Islet of Langerhans (tissue), 1 donor: Measurements from ENCODE around the gene SKAP2.

Experiments
- FAIRE-seq: peaks from one replicate; lab custom pipeline; 2011; peaks lifted over from hg19 to GRCh38; lab: Jason Lieb, UNC

The SKAP2 gene

DNA sequence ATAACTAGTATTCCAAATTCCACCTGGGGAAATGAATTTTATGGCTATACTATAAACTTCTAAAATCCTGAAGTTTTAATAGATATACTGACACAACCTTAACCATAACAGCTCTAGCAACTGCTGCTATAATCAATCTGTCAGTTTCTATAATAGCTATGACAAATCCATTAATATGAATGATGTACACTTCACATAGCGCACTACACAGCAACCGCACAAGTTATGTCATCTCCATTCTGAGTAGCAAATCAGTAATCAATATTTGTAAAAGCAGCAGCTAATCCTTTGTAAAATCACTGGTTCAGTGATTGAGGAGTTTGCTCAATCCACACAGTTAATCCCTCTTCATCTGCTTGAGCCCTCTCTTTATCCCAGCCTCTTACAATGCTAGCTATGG is 105.3 kb downstream of the SKAP2 start:
- no peak for FAIRE-seq

DNA sequence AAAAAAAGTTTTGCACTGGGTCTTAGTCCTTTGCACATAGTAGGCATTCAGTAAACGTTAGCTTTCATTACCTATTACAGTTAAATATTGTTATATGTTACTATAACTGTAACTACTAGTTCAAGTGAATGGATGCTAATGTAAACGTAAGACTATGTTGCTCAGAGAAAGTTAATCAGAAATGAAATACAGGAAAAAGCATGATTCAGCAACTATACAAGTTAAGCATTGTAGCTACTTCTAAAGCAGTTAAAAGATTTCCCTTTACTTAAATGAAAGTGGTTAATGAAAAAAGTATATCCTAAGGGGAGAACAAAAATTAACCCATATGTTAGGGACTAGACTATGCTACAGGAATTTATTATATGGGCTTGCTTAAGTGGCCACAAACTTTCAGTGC is 121.2 kb downstream of the SKAP2 start:
- FAIRE-seq, result peak; percentile 13

DNA sequence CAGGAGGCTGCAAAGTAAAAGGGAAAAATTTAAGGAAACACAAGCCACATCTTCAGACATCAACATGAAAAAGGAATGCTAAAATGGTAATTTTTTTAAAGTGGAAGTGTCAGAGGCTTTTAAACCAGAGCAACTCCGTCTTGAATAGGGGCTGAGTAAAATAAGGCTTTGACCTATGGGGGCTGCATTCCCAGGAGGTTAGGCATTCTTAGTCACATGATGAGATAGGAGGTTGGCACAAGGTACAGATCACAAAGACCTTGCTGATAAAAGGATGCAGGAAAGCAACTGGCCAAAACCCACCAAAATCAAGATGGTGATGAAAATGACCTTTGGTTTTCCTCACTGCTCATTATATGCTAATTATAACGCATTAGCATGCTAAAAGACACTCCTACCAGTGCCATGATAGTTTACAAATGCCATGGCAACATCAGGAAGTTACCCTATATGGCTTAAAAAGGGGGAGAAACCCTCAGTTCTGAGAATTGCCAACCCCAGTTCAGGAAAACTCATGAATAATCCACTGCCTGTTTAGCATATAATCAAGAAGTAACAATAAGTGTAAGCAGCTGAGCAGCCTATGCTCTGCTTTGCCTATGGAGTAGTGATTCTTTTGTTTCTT is 128.3 kb downstream of the SKAP2 start:
- FAIRE-seq, result no peak

DNA sequence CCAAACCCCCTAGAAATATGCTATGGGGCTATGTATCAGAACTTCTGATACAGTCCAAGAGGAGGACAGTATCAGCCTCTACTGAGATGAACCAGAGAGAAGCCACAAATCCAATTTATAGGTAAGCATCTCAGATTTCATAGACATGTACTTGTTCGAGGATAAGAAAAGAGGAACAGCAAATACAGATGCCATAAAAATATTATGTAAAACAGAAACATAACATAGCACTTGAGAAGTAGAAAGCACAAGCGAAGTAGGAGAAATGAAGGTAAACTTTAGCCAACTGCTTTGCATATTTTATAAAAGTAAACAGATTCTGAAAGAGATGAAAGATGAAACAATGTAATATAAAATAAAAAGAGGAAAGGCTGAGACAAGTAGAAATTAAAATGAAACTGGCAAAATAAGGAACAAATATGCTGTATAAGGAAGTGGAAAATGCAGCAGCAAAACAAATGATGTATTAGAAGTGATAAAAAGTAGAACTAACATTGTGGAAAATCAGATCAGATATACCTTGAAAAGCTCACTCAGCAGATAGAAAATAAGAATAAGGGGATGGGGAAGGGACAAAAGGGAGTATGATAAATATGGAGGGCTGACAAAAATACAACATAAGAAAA is 135.1 kb downstream of the SKAP2 start:
- no peak for FAIRE-seq

DNA sequence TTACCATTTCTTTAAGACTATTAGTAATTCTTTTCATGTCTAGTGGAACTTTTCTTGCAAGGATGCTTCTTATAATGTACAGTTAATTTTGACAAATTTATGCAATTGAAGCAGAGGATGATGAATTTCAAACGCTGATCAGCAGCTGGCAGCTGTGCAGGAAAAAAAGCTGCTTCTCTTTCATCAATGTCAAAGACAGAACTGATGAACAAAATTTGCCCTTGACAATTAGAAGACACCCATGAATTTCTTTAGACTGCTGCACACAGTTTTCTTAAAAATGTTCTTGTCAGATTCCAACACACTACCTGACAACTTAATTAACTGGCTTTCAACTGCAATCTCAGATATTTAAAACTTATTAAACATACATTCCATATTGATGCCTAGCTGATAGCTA is 138.3 kb downstream of the SKAP2 start:
- no peak for FAIRE-seq

DNA sequence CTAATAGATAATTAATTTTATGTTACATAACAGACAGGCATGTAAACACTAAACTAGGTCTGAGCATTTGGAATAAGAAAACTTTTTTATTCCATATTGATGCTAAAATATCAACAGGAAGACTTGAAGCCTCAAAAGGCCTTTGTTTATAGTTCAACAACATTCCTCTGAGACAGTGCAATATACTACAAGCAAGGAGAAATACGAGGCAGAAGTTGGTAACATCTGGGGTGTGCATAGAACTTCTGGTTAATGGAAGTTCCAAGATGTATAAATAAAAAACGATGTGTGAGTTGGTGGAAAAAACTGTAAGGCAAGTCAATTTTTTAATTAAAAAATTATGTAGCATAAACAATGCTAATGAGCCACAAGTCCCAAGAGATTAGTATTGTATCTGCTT is 139.6 kb downstream of the SKAP2 start:
- no peak for FAIRE-seq

DNA sequence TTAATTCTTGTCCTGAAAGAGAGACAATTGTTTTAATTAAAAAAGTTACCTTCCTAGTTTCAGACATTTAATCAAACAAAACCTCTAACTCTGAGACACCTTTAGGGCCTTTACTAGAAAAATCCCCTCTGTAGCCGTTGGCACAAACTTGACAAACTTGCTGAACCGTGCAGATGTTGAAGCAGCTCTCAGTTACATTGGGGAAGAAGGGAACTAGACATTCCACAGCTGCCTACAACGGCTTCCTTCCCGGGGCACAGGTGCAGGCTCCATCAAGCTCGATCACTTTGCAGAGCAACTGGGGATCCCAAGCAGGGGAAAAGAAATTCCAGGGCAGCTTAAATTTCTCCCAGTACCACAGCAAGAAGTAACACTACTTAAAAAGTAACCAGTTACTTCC is 141.3 kb downstream of the SKAP2 start:
- no peak for FAIRE-seq

DNA sequence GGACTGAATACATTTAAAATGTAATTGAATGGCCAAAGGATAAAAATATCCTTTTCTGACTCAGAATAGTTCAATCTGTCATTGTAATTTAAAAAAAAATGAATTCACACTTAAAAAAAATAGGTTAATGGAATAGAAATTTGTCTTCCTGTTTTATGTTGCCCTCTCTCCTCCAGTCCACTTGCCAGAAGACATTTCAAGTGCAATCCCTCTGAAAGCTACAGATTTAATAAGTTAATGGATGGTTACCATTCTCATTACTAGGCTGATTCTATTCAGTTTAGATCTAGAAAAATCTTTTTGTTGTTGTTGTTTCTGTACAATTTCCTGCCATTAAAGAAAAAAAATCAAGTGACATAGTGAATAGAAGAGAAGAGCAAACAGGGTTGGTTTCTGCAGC is 142.9 kb downstream of the SKAP2 start:
- FAIRE-seq, result no peak

DNA sequence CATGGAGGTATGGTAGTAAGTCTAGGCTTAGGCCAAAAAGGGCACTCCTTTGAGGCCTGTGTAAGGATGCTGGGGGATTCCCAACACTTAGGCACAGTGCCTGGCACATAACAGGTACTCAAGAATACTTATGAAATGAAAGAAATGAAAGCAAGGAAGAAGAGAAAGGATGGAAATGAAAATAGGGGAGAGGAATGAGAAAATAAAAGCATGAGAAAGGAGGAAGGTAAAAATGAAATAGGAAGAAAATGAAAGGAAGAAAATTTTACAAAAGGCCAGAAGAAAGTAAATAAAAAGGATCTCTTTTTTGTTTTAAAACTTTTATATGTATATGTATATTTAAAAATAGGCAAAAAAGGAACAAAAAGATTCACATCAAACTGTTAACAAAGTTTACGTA is 146.3 kb downstream of the SKAP2 start:
- FAIRE-seq, result no peak

DNA sequence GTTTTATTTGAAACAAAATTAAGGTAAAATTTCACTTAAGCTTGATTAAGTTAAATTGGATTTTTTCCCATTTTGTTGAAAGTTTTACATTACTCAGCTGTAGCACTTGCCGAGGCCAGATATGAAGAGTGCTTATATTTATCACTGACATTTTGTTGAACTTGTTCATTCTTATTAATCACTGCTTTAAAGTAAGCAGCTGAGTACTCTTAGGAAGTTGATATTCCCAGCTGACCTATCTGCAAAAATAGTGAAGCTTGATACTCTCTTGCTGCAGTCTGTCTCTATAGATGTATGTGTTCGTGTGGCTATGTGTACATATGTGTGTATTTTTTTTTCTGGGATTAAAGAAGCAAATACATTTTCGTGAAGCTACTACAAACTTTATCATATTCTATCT is 150.0 kb downstream of the SKAP2 start:
- FAIRE-seq, result no peak

DNA sequence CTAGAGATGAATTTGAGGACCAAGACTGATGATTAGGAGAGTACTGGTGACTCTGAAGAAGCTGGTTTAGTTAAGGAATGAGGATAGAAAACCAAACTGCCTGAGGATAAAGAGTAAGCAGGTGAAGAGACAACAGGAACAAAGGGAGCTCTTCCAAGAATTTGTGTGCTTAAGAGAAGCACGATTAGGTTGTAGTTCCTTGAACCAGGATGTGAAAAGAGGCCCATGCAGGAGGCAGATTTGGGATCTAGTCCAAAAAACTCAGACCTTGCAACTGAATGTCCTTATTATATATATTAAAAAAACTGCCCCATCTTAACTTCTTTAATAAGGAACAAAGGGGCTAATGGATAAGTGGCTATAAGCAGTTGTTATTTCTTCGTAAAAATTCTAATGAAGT is 150.4 kb downstream of the SKAP2 start:
- no peak for FAIRE-seq

DNA sequence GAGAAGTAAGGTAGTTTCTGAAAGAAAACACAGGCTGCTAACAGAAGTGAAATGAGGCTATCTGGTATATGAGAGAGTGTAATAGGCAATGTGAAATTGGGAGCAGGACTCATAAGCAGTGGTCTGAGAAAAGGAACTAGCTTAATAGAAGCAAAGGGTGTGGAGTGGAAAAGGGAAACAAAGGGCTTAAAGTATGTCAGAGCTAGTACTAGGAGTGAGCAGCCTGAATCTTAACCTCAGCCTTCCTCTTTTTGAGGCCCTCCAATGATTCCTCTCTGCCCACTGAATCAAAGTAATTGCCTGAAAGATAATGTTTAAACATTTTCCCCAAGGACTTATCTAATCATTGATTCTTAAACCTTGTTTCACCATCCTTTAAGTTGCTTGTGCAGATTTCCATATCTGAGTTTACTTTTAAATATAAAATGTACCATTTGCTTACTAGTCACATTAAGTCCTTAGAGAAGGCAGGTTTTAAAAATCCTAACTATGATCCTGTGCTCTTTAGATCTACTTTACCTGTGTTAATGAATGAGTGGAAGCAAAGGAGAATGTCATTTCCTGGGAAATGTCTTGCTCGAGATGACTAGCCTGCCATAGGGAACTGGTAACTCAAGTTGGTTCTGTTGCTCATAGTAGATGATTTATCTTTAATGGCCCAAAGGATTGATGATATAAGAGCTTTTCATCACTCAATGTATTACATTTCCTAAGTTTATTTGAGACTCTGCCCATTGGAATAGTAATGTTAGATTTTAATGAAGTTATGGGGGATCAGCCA is 155.0 kb downstream of the SKAP2 start:
- no peak for FAIRE-seq

DNA sequence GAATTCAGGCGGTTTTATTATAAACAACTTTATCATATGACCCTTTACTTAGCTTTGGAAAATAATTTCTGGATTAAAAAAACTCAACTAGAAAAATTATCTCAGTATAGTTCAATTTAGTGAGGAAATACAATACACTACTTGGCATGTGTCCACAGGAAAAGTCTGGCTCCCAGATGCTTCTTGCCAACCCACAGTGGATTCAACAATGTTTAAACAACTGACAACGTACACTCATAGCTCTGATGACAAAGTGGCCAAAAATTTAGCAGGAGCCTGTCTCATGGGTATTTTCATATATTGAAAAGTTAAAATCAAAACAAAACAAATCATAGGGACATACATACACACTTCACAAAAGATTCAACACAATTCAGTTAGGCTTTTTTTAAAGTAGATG is 158.8 kb downstream of the SKAP2 start:
- no peak for FAIRE-seq

DNA sequence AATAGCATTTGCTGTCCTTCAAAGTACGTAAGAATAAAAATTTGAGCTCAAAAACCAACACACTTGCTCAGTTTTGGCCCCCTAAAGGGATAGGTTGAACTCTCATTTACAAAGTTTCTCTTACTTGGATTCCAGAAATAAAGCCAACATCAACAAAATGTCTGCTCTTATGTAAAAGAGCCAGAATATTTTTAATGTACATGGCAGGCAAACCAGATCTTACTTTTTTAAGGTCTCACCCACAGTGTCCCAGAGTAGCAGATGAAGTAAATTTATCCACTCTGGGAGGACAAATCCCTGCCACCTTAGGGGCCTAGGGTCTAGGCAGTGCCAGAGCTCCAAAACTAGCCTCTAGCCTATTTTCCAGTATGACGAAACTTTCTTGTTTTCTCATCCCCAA is 159.6 kb downstream of the SKAP2 start:
- FAIRE-seq, result no peak

DNA sequence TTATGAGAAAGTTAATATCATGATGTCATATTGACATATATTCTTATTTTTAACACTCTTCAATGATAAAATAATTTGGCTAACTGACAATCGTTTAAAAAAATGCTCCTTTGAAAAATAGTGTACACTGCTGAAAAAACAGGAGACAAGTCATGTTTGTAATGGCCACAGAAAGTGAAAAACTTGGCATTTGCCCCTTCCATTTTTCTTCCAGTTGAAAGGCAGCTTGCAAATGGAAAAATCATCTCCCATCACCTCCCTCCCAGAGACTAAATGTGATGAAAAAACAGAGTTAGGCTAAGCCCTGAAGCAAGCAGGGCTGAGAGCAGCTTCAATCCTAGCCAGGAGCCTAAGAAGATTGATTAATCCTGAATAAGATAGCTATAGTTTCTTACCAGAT is 160.4 kb downstream of the SKAP2 start:
- FAIRE-seq, result no peak

DNA sequence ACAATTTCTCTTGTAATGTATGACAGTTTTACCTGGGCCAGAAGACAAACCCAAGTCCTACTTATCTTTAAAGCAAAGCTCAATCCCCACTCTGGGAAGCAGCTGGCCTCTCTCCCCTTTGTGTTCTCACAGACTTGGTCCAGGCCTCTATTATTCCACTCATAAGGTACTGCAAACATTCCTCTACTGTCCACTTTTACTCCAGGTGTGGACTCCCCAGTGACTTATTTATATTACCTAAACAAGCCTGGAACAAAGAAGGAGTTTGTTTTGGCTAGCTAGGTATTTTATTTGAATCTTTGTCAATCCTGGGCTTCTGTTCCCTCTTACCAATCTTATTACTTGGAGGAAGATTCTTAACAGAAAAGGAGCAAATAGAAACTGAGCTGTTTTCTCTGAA is 163.5 kb downstream of the SKAP2 start:
- no peak for FAIRE-seq

DNA sequence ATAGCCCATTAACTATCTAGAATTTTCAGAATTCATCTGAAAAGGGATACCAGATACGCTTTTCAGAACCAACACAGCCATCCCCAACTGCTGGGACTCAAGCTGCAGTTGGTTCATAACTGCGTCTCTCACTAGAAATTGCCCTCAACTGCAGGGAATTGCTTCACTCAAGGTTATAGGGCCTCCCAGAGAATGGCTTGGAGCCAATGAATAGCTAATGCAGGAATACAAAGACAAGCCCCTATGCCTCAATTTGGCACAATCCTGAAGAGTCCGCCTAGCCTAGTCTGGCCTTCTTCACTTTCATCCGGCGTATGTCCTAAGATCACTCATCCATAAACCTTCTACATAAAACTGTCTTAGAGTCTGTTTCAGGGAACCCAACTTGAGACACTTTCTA is 164.0 kb downstream of the SKAP2 start:
- no peak for FAIRE-seq

DNA sequence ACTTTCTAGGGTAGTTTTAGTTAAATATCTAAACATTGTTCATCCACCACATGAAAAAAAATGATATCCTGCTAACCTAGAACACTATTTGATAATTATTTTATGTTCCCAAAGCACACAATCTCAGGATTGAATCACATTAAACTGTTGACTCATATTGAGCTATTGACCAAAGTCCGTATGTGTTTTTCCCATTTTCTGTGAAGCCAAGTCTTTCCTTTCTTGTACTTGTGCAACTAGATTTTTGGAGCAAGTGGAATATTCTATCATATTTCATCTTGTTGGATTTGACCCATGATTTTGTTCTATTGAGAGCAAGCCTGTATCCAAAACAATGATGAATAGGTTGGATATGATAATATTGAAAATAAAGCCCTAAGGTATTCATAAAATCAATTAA is 164.6 kb downstream of the SKAP2 start:
- no peak for FAIRE-seq

DNA sequence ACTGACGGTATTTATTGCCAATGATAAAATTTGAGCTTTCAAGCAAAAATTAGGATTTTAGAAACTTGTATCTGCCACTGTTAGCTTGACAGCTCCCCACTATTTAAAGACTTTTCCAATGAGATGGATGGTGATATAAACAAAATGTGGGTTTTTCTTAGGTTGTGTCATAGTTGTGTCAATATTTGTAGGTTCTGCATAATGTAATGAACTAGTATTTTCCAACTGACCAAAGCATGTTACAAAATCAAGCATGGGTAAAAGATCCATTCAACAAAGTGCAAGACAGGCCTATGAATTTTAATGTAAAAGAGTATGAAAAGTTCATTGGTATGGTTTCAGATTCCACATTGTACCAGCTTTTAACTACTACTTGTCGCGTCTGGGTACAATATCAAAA is 165.6 kb downstream of the SKAP2 start:
- no peak for FAIRE-seq

DNA sequence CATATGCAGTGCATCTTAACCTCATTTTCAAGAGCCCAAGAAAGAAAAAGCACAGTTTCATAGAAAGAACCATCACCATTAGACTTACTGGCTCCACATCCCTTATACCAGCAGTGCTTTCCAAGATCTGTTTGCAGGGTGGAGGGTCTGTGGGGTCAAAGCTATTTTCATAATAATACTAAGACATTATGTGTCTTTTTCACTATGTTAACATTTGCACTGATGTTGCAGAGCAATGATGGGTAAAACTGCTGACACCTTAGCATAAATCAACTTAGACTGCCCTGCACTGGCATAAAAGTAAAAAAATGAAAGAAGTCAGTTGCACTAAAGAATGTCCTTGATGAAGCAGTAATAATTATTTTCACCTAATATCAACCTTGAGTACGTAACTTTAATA is 166.2 kb downstream of the SKAP2 start:
- no peak for FAIRE-seq

DNA sequence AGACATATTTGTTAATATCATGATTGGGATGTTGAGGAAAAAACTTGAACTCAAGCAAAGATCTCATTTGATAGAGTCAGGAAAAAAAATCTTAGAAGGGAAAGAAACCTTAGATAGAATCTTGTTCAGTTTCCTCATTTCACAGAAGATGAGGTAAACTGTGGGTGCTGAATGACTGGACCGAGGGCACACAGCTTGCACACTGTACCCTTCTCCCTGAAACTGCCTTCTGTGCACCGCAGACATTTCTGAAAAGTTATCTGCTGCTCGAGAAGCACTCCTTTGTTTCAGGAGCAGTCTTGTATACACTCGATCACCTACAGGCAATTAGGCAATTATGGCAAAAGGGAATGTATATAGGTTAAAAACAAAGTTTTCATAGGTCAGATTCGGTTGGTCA is 167.4 kb downstream of the SKAP2 start:
- FAIRE-seq, result no peak

DNA sequence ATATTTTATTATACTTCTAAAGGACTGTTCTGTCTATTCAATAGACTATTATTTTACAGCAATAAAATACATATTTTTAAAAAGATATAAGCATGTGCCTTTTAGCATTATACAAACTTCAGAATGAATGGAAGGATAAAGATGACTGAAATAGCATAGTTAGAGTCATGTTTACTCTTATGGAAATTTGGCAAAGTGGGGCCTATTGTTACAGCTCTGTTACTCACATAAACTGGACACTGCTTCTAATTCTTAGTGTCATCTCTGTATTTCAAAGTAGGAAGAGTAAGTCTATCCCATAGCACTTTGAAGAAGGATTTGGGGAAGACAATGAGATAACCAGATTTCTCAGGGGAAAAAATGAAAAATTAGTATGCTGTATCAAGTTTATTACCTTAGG is 168.2 kb downstream of the SKAP2 start:
- FAIRE-seq, result no peak

DNA sequence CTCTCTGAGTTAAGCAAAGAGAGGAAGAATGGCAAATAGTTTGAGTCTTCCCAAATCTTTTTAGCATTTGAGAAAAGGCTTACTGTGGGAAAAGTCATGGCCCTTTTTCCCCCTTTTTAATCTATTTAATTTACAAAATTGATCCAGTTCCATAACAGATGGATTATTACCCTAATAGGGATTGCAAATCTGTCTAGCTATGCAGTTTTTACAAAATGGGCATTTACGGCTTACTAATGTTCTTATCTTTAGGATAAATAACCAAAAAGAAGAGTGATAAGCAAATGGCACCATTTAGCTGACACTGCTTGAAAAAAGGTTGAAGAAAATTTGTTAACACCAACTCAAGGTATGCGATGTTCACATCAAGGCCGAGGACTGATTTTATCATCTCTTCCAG is 169.7 kb downstream of the SKAP2 start:
- no peak for FAIRE-seq

DNA sequence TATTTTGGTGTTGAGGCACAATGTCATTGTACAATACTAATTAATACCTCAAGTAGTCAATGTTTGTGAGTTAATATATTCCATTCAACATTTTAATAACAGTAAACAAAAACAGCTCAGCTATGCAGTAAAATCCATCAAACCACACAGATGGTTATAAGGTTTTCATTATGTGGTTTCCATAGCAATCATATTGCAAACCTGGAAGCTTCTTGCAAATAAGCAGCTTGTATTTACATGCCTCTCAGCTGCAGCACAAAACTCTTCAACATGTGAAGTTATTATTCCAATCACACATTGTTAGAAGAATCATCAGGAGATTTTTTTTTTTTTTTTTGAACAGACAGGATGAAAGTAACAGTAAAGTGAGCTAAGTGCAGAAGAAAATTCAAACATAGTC is 170.2 kb downstream of the SKAP2 start:
- no peak for FAIRE-seq
